HG03139 (cell line): Measurements from ENCODE around the gene AP5S1.
"Not testable (repeated sequence)": the region's sequence is repeated elsewhere in the genome, so short reads cannot be mapped to it uniquely, and the experiment has no call there.

Experiments
- ATAC-seq: cut with Tn5 transposase; IDR thresholded peaks from one replicate; pipeline ENCODE4 v1.9.1; 2021; ENCODE audit not compliant: unreplicated experiment

AP5S1 gene

DNA sequence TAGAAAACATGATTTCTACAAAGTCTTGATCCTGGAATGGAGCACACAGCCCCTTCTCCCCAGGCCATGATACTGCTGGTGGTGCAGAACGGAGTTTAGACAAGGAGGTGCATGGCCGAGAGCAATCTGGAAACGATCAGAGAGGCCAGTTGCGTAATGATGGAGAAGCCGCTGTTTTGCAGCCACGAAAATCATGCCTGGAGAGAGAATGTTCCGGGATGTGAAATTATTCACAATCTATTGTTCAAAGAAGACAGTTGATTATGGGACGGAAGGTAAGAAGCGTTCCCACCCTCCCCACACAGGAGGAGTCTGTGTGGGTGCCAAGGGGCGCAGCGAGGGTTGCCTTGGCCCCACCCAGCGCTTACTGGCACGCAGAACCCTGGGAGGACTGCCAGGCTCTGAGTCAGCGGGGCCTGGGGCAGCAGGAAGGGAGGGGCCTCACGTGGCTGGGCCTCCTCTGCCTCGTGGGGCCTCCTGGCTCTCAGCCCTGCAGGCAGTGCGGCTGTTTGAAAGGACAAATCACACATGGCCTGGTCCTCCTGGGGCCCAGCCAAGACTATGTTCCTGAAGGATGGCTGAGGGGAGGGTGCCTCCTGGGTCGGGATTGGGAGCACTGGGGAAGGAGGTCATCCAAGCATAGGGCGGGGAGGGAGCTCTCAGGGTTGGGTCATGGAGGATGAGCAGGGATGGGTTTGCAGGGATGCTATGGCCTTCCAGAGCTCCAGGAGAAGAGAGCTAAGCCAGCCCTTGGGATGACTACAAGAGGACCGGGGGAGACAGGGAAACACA is 8.7 kb upstream of the AP5S1 start:
- no peak for ATAC-seq

DNA sequence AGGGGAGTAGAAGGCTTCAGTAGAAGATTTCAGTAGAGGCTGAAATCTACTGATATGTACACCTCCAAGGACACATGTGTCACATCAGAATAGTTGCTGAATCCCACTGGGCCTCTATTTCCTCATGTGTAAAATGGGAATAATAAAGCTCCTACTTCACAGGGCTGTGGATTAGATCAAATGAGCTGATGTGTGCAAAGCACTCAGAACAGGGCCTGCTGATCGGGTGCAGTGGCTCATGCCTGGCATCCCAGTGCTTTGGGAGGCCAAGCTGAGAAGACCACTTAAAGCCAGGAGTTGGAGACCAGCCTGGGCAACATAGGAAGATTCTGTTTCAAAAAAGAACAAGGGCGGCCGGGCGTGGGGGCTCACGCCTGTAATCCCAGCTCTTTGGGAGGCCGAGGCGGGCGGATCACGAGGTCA is 8.1 kb upstream of the AP5S1 start:
- no peak for ATAC-seq

DNA sequence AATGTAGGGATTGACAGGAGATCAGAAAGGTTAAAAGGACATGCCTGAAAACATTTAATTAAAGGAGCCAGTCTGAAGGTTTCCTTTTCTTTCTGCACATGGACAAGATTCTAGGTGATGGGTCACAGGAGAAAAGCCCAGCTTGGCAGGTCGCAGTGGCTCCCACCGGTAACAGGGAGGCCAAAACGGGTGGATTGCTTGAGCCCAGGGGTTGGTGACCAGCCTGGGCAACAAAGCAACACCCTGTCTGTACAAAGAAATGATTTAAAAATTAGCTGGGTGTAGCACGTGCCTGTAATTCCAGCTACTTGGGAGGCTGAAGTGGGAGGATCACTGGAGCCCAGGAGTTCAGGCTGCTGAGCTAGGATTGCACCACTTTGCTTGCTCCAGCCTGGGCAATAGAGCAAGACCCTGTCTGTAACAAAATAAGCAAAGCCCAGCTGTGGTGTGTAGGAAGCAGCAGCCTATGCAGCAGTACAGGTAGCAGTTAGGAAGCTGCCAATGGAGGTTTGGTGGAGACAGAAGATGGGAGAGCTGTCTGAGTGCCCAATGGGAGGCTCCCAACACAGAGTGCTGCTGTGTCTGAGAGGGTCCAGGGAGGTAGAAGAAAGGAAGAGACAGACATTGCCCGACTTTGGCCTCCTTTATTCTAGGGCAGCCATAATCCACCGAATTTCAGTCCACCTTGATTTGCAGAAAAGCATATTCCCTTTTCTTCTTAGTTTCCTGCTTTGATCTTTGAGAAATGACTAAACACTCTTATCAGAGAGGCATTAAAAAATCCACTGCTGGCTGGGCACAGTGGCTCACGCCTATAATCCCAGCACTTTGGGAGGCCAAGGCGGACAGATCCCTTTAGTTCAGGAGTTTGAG is 7.1 kb upstream of the AP5S1 start:
- no peak for ATAC-seq

DNA sequence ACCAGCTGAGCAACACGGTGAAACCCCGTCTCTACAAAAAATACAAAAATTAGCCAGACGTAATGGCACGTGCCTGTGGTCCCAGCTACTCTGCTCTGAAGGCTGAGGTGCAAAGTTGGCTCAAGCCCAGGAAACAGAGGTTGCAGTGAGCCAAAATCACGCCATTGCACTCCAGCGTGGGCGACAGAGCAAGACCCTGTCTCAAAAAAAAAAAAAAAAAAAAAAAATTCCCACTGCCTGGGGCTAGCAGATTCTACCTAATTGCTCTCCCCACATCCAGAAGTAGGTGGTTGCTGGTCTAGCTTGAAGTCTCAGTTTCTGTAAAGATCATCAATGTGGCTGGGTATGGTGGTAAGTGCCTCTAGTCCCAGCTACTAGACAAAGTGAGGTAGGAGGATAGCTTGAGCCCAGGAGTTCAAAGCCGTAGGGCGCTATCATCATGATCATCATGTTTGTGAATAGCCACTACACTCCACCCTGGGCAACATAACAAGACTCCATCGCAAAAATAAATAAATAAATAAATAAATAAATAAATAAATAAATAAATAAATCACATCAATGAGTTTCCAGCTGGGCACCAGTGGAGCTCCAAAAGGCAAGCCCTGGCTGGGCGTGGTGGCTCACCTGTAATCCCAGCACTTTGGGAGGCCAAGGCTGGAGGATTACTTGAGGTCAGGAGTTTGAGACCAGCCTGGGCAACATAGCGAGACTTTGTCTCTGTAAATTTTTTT is 6.3 kb upstream of the AP5S1 start:
- no peak for ATAC-seq

DNA sequence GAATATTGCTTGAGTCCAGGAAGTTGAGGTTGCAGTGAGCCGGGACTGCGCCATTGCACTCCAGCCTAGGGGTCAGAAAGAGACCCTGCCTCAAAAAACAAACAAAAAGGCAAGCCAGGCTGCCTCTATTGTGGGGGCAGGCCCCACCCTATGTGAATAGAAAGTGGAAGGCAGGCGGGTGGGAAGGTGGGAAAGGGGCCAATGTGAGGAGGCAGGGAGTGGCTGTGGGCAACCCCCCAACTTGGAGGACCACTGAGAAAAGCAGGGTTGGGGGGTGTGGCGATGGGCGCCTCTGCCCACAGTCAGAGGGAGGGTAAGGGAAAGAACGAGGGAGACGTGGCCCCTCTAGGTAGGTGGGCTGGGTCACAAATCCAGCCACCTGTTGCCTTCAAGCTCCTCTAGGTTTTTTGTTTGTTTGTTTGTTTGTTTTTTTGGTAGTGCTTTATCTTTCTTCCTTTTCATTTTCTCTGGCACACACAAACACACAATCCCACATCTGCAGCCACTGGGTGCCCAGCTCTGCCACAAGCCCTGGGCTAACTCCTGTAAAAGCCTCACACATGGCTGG is 5.3 kb upstream of the AP5S1 start:
- ATAC-seq, result no peak

DNA sequence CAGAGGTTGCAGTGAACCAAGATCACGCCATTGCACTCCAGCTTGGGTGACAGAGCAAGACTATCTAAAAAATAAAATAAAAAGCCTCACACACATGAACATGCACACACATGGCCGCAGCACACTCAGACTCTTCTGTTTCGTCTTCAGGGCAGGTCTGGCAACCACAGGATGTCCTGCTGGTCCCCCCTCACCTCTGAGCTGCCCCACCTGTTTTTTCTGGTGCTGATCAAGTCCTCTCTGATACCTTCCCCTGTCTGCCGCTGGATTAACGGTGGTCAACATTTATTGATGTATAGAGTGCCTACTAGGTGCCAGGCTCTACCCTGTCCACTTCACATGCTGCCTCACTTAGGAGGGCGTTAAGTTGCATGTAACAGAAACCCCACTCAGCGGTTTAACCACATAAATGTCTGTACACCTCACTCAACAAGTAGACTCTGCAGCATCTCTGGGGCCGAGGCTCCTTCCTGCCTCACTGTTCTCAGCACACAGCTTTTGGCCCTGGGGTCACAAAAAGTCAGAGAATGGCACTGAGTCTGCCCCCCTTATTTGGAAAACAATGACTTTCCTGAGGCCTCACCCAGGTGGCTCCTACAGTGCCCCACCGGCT is 4.5 kb upstream of the AP5S1 start:
- no peak for ATAC-seq

DNA sequence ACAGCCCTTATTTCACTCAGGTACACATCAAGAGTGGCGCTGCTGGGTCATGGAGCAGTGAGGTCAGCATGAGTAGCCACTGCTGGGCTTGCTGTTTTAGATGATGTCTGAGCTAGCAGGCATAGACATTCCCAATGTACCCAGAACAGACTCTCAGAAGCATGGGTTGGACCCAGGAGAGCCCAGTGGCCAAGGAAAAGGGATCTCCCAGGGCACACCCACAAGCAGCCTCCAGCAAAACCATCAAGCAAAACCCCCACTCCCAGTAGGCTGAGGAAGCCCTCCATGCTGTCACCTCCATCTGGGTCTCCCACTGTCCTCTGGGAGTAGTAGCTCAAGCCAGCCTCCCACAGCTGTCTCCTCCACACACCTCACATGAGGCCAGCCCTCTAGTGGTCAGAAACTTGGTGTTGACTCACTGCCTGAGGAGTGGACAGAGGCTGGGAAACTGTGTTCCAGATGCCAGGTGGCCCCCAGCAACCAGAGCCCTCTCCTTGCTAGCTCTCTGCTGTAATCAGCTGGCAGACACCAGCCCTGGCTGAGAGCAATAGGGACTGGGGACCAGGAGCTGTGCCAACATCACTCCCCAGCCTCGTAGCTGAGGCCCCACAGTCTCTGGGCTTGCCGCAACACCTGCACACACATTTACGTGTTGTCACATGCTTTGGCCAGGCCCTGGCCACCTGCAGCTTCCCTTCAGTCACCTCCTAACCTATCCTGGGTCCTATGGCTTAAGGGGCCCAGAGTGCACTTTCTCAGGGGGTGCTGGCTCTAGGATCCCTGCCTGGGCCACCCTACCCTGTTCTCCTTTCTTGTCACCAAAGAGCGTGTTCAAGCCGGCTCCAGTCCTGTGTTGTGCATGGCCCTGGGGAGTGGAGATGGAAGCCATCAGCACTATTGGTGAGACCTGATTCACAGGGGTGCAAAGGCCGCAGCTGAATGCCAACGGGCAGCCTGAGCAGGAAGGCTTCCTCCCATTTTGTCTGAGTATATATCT is 1.9 kb upstream of the AP5S1 start:
- no peak for ATAC-seq

DNA sequence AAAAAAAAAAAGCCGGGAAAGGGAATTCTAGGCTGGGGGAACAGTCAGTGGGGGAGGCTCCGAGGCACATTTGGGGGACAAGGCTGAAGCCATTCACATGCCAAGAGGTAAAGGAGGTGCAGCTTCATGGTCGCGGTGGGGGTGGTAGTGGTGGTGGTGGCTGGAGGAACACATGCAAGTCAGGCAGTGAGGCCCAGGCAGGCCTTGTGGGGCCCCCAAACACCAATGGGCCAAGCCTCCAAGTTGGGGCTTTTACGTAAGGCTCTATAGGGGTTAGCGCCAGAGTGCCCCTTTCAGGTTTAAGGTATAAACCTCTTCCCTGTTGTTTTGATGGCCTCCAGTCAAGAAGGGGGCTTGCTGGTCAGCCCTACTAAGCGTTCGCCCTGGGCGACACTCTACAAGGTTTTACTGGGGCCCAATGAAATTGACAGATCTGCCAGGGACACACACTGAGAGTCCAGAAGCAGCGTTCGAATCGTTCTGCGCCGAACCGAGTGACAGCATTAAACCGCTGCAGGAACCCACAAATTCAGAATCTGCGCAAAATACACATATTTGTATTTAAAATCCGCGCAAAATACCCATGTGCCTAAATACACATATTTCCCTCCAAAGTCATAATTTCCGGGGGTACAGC is 818 bp upstream of the AP5S1 start:
- no peak for ATAC-seq

DNA sequence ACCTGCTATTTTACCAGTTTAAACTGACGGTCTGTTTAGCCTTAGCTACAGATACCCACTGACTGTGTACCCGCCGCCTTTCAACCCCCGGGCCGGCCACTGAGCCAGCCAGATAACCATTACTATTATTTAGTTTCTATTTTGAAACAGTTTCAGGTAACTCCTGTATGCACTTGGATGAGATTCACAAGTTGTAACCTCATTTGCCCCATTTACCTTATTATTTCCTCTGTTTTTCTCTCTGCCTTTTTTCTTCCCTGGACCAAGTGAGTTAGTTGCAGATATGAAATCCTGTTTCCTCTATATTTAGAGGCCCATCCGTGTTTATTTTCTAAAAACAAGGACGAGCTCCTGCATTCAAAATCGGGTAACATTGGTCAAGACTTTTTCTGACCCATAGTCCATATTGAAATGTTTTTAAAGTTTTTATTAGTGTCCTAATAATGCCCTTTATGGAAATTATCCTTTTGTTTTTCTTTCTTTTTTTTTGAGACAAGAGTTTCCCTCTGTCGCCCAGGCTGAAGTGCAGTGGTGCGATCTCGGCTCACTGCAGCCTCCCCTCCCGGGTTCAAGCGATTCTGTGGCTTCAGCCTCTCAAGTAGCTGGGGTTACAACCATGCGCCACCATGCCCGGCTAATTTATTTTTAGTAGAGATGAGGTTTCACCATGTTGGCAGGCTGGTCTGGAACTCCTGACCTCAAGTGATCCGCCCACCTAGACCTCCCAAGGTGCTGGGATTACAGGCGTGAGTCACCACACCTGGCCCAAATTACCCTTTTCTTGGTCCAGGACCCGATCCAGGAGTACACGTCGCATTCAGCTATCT is 767 bp downstream of the AP5S1 start:
- ATAC-seq, result no peak

DNA sequence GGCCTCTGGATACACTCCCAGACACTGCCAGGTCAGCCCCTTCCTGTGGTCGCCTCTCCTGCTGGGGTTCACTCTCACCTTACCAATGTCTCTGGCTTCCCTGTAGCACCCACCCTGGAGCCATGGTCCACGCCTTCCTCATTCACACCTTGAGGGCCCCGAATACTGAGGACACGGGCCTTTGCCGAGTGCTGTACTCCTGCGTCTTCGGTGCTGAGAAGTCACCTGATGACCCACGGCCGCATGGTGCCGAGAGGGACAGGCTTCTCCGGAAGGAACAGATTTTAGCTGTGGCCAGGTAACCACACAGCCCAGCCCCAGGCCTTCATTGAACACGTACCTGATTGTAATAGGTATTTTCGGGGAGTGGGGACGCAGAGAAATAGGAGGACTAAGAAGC is 1.6 kb downstream of the AP5S1 start:
- no peak for ATAC-seq

DNA sequence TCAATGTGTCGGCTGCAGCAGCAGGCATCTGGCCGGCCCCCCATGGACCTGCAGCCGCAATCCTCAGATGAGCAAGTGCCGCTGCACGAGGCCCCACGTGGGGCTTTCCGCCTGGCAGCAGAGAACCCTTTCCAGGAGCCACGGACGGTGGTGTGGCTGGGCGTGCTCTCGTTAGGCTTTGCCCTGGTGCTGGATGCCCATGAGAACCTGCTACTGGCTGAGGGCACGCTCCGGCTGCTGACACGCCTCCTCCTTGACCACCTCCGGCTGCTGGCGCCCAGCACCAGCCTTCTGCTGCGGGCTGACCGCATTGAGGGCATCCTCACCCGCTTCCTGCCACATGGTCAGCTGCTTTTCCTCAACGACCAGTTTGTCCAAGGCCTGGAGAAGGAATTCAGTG is 3.5 kb downstream of the AP5S1 start:
- no peak for ATAC-seq

DNA sequence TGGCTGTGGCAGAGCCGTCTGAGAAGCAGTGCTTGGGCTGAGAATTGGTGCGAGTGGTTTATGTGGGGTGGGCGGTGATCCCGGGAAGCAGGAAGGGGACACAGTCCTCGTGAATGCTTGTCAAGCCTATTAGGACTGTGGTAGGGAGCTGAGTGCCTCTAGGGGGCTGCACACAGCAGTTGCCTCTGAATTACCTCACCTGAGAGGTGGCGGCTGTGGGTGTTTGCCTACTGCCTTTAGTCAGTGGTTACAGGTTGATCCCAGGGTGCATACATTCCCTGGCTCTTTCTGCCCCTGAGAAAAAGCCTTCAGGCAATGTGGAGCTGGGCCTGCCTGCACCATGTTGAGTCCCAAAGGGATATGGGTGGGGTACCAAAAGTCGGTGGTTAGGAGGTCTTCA is 5.2 kb downstream of the AP5S1 start:
- ATAC-seq, result no peak

DNA sequence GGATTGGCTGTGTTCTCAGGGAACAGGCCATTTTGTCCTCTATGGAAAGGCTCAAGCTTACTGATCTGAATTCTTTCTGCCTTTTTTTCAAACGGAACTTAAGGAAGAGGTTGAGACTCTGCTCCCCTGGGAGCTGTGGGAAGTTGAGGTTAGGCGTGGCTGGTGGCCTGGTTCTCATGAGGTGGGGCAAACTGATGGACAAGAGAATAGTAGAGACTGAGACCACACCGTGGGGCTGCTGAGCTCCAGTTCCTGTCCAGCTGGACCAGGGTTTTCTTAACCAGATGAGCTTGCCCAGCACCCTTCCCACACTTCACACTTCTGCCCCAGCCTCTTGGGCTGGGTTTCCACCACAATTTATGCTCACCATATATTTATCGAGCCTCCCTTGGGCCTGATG is 6.1 kb downstream of the AP5S1 start:
- ATAC-seq, result no peak

DNA sequence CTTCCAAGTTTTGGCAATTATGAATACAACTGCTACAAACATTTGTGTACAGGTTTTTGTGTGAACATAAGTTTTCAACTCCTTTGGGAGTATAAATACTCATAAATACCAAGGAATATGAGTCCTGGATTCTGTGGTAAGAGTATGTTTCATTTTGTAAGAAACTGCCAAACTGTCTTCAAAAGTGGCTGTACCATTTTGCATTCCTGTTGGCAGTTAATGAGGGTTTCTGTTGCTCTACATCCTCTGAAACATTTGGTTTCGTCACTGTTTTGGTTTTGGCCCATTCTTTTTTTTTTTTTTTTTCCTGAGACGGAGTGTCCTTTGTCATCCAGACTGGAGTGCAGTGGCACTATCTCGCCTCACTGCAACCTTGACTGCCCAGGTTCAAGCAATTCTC is 8.5 kb downstream of the AP5S1 start:
- ATAC-seq, result no peak

DNA sequence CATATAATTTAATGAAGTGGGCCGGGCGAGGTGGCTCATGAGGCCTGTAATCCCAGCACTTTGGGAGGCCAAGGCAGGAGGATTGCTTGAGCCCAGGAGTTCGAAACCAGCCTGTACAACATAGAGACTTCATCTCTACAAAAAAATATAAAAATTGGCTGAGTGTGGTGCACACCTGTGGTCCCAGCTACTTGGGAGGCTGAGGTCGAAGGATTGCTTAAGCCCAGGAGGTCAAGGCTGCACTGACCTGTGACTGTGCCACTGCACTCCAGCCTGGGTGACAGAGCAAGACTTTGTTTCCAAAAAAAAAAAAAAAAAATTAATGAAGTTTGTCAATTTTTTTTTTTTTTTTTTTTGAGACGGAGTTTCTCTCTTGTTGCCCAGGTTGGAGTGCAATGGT is 9.5 kb downstream of the AP5S1 start:
- not testable (repeated sequence) for ATAC-seq

DNA sequence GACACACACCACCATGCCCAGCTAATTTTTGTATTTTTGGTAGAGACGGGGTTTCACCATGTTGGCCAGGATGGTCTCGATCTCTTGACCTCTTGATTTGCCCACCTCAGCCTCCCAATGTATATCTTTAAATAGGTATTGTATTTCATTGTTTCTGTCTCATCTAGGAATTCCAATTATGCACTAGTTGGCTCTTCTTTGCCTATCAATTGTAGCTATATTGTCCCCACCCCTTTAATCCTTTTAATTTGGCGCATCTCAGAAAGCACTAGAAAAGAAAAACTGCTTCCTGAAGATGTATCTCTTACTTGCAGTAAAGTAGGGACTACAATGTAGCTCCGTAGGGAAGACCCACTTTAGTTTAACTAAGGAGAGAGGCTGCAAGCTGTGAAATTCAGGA is 15.8 kb downstream of the AP5S1 start:
- no peak for ATAC-seq

DNA sequence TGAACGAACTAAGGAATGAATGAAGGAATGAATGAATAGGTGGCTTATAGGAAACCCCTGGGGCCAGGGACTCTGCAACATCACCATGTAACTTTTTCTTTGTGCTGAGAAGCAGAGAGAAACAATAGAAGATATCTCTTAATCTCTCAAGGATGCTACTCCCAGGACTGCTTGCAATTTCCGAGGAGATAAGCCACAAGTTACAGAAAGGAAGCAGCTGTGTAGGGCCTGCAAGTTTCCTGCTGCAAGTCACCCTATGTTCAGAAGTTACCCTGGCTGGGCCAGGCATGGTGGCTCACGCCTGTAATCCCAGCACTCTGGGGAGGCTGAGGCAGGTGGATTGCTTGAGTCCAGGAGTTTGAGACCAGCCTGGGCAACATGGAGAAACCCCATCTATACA is 19.0 kb downstream of the AP5S1 start:
- ATAC-seq, result no peak

DNA sequence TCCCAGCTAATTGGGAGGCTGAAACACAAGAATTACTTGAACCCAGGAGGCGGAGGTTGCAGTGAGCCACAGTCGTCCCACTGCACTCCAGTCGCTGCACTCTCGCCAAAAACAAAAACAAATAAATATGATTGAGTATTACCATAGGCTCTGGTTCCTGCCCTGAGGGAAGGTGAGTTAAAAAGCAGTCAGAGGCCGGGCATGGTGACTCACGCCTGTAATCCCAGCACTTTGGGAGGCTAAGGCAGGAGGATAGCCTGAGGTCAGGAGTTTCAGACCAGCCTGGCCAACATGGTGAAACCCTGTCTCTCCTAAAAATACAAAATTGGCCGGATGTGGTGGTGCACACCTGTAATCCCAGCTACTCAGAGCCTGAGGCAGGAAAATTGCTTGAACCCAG is 19.9 kb downstream of the AP5S1 start:
- ATAC-seq, result not testable (repeated sequence)
